Panc1 (cell line): ENCODE data around the gene TTC16. TPM values are rescaled to one million over a fixed set of nuclear protein-coding genes. Genes with fewer than 3 reads are reported as not detected.

Experiments
- ATAC-seq: fragments of 200-7000 bp; cut with Tn5 transposase; 2 replicates; pipeline ENCODE4 v1.9.1; 2020; ENCODE audit warnings: mild to moderate bottlenecking, moderate library complexity
- BruUV-seq: library from RNA; stranded (reverse); fragments of 400-500 nt; replicated peaks from 2 replicates; lab custom pipeline; 2021; lab: Mats Ljungman, UMichigan
- CTCF ChIA-PET: fragments of 300-600 bp; sonication (Branson Sonifier 250); formaldehyde crosslinking; loops from one replicate; lab custom pipeline; 2022; ENCODE audit warnings: antibody characterized with exemption; lab: Charles Lee
- POLR2A ChIA-PET: fragments of 300-600 bp; sonication (Branson Sonifier 250); formaldehyde crosslinking; loops from one replicate; lab custom pipeline; 2022; ENCODE audit warnings: antibody characterized with exemption; lab: Charles Lee
- DNase-seq: peaks from one replicate; pipeline ENCODE4 v3.0.0-alpha.2; 2010; ENCODE audit warnings: low read depth, low spot score
- H3K27ac ChIP-seq: 2 replicates; pipeline ENCODE4 v1.5.1; 2011; ENCODE audit warnings: mild to moderate bottlenecking, low read length, inconsistent platforms
- H3K27me3 ChIP-seq: fragments of 200-500 bp; sonication (Bioruptor generic); 2 replicates; pipeline ENCODE4 v1.6.0; 2014; ENCODE audit warnings: low read length, inconsistent platforms; ENCODE audit not compliant: control insufficient read depth, insufficient read depth
- H3K36me3 ChIP-seq: fragments of 200-500 bp; sonication (Bioruptor generic); 2 replicates; pipeline ENCODE4 v1.5.1; 2014; ENCODE audit warnings: inconsistent platforms, mild to moderate bottlenecking, low read length, moderate library complexity; ENCODE audit not compliant: control insufficient read depth, insufficient read depth
- H3K4me1 ChIP-seq: 2 replicates; pipeline ENCODE4 v1.5.1; 2011; ENCODE audit warnings: inconsistent platforms, mild to moderate bottlenecking, low read length, moderate library complexity; ENCODE audit not compliant: control insufficient read depth, insufficient read depth
- H3K4me3 ChIP-seq, 2 experiments: 2 replicates each; pipeline ENCODE4 v1.5.1; 2011 to 2012; ENCODE audit warnings: low read depth in 2 of 2, low read length in 2 of 2, mild to moderate bottlenecking in 2 of 2, inconsistent platforms in 1 of 2, moderate library complexity in 1 of 2
- H3K9me3 ChIP-seq: fragments of 200-500 bp; sonication (Bioruptor generic); 2 replicates; pipeline ENCODE4 v1.5.1; 2014; ENCODE audit warnings: low read depth, mild to moderate bottlenecking, inconsistent platforms, low read length, moderate library complexity; ENCODE audit not compliant: control insufficient read depth, insufficient read depth
- POLR2AphosphoS5 ChIP-seq: IDR thresholded peaks from 2 replicates; pipeline ENCODE4 v1.6.1; 2012; ENCODE audit warnings: mild to moderate bottlenecking, low read depth, low read length, moderate library complexity
- SIN3A ChIP-seq: IDR thresholded peaks from 2 replicates; pipeline ENCODE4 v1.6.1; 2012; ENCODE audit warnings: low read depth, mild to moderate bottlenecking, low read length, moderate library complexity, borderline replicate concordance; ENCODE audit not compliant: insufficient read depth
- TCF7L2 ChIP-seq: IDR thresholded peaks from 2 replicates; pipeline ENCODE4 v1.6.1; 2011; ENCODE audit warnings: mild to moderate bottlenecking, low read depth, low read length, inconsistent platforms
- in situ Hi-C: cut with HindIII; loops from 2 replicates; pipeline ENCODE4 v1.10.0; 2016; ENCODE audit warnings: low sequenced_read_pairs, low pct_unique_long_range_greater_than_20kb
- intact Hi-C: fragments of 100-400 bp; cut with micrococcal nuclease; formaldehyde crosslinking; loops from one replicate; pipeline ENCODE4 v1.10.0; 2022; ENCODE audit not compliant: unreplicated experiment
- total RNA-seq: library from RNA; stranded (reverse); gene quantifications from one replicate; pipeline ENCODE4 v1.2.1, GENCODE V29; 2021; ENCODE audit not compliant: unreplicated experiment
- TF ChIP-seq, protein P1 (sequence below), 2 experiments: IDR thresholded peaks; 2 replicates each; pipeline ENCODE4 v1.6.1; 2011 to 2012; ENCODE audit warnings: low read depth in 2 of 2, control low read depth in 1 of 2, low read length in 1 of 2, mild to moderate bottlenecking in 1 of 2, moderate library complexity in 1 of 2; ENCODE audit not compliant: insufficient read depth in 1 of 2
- TF ChIP-seq, protein P2 (sequence below): fragments of 450-650 bp; IDR thresholded peaks from 2 replicates; pipeline ENCODE4 v1.5.1; 2017; ENCODE audit warnings: mild to moderate bottlenecking

The TTC16 gene
- total RNA-seq, 1 experiment from 2014 or later = 0.05 TPM

DNA sequence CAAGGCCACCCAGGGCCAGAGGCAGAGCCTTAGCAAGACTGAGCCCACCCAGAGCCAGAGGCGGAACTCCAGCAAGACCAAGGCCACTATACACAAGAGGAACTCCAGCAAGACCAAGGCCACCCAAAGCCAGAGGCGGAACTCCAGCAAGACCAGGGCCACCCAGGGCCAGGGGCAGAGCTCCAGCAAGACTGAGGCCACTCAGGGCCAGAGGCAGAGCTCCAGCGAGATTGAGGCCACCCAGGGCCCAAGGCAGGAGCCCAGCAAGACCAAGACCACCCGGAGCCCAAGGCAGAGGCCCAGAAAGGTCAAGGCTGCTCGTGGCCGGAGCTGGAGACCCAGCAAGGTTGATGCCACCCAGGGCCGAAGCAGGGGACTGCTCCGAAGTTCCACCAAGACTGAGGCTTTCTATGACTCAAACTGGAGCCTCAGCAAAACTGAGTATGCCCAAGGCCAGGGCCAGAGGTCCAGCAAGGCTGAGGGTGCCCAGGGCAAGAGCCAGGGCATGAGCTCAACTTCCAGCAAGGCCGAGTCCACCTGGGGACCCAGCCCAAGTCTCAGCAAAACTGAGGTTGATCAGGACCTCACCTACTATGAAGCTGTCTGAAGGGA, 15.0 kb downstream of the TTC16 start:
- ChIA-PET CTCF (no interaction called here), POLR2A (no interaction called here)
- Histone ChIP-seq H3K9me3 (no peaks in the 10 kb centered on the region), H3K27ac (no peak overlapping the region), H3K36me3 (no peaks in the 10 kb centered on the region), H3K4me1 (no peaks in the 10 kb centered on the region), H3K4me3 (no peak overlapping the region), H3K27me3 (no peaks in the 10 kb centered on the region)
- TF ChIP-seq, protein P1, sequence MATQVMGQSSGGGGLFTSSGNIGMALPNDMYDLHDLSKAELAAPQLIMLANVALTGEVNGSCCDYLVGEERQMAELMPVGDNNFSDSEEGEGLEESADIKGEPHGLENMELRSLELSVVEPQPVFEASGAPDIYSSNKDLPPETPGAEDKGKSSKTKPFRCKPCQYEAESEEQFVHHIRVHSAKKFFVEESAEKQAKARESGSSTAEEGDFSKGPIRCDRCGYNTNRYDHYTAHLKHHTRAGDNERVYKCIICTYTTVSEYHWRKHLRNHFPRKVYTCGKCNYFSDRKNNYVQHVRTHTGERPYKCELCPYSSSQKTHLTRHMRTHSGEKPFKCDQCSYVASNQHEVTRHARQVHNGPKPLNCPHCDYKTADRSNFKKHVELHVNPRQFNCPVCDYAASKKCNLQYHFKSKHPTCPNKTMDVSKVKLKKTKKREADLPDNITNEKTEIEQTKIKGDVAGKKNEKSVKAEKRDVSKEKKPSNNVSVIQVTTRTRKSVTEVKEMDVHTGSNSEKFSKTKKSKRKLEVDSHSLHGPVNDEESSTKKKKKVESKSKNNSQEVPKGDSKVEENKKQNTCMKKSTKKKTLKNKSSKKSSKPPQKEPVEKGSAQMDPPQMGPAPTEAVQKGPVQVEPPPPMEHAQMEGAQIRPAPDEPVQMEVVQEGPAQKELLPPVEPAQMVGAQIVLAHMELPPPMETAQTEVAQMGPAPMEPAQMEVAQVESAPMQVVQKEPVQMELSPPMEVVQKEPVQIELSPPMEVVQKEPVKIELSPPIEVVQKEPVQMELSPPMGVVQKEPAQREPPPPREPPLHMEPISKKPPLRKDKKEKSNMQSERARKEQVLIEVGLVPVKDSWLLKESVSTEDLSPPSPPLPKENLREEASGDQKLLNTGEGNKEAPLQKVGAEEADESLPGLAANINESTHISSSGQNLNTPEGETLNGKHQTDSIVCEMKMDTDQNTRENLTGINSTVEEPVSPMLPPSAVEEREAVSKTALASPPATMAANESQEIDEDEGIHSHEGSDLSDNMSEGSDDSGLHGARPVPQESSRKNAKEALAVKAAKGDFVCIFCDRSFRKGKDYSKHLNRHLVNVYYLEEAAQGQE (IDR thresholded peaks at IDR 0.05; ENCODE audit: insufficient read depth in 1 of 2, low read depth in 2 of 2, low read length in 1 of 2) = no peak
- no peak for TF ChIP-seq POLR2AphosphoS5
- TF ChIP-seq, protein P2, sequence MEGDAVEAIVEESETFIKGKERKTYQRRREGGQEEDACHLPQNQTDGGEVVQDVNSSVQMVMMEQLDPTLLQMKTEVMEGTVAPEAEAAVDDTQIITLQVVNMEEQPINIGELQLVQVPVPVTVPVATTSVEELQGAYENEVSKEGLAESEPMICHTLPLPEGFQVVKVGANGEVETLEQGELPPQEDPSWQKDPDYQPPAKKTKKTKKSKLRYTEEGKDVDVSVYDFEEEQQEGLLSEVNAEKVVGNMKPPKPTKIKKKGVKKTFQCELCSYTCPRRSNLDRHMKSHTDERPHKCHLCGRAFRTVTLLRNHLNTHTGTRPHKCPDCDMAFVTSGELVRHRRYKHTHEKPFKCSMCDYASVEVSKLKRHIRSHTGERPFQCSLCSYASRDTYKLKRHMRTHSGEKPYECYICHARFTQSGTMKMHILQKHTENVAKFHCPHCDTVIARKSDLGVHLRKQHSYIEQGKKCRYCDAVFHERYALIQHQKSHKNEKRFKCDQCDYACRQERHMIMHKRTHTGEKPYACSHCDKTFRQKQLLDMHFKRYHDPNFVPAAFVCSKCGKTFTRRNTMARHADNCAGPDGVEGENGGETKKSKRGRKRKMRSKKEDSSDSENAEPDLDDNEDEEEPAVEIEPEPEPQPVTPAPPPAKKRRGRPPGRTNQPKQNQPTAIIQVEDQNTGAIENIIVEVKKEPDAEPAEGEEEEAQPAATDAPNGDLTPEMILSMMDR = no peak
- TF ChIP-seq TCF7L2 = no peak
- no peak for TF ChIP-seq SIN3A
- DNase-seq = no peak
- no TSS peak for BruUV-seq
- in situ Hi-C loops = no loop called here
- no peak for ATAC-seq
- intact Hi-C loops = loop anchor here (10.0 kb wide), 1 partner anchor 146 kb away; no protein-coding TSS in a partner anchor

DNA sequence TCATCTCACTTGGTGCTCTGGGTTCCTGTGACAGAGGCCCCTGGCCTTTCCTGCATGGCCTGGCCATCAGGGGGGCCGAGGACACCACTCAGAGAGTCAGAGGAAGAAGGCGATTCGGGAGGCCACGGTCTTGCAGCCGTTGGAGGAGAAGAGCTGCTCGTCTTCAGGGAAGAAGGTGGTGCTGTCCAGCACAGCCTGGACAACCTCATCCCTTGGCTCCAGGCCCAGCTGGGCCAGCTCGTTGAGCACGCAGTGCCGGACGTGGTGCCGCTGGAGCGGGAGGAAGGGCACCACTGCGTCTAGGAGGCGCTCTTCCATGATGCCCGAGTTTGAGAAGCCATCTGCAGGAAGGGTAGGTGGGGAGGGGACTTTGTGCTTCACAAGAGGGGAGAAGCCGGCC, 16.1 kb downstream of the TTC16 start:
- H3K9me3 ChIP-seq = no peaks in the 10 kb centered on the region
- DNase-seq (no peak), ATAC-seq (no peak)
- no peaks in the 10 kb centered on the region for H3K27me3 ChIP-seq
- TF ChIP-seq SIN3A (no peak), POLR2AphosphoS5 (no peak), TCF7L2 (no peak)
- TF ChIP-seq, protein P2 = no peak
- TF ChIP-seq, protein P1 (IDR thresholded peaks at IDR 0.05; ENCODE audit: insufficient read depth in 1 of 2, low read depth in 2 of 2, low read length in 1 of 2) = no peak
- no peaks in the 10 kb centered on the region for H3K36me3 ChIP-seq
- no peak overlapping the region for H3K4me3 ChIP-seq
- H3K27ac ChIP-seq = no peak overlapping the region
- ChIA-PET POLR2A (no interaction called here), CTCF (no interaction called here)
- BruUV-seq = no TSS peak
- no peaks in the 10 kb centered on the region for H3K4me1 ChIP-seq
- in situ Hi-C loops (no loop called here), intact Hi-C loops (loop anchor here (10.0 kb wide), 1 partner anchor 147 kb away; no protein-coding TSS in a partner anchor)
